Peyer's patch (tissue), 4 donors: ENCODE data around the gene FGF1. TPM values are rescaled to one million over a fixed set of nuclear protein-coding genes. Genes with fewer than 3 reads are reported as not detected.

Experiments used
- DNase-seq, 3 donors: peaks; one replicate each; pipeline ENCODE4 v3.0.0-alpha.2; 2017 to 2019
- H3K27ac ChIP-seq, 4 donors: fragments of 200-600 bp; sonication (generic); one replicate each; pipeline ENCODE4 v1.5.1; 2016 to 2019
- H3K27me3 ChIP-seq, 2 donors: fragments of 200-600 bp; sonication (generic); one replicate each; pipeline ENCODE4 v1.5.1; 2019
- H3K36me3 ChIP-seq, 3 donors: fragments of 200-600 bp; sonication (generic); one replicate each; pipeline ENCODE4 v1.5.1; 2016 to 2019
- H3K4me1 ChIP-seq, 4 donors: fragments of 200-600 bp; sonication (generic); one replicate each; pipeline ENCODE4 v1.5.1; 2016 to 2019
- H3K4me3 ChIP-seq, 4 donors: fragments of 200-600 bp; sonication (generic); 1 replicate in 3 of 4; 2 replicates in 1 of 4; pipeline ENCODE4 v1.5.1; 2016 to 2019; ENCODE audit warnings: mild to moderate bottlenecking in 1 of 4
- H3K9me3 ChIP-seq, 4 donors: fragments of 200-600 bp; sonication (generic); one replicate each; pipeline ENCODE4 v1.5.1; 2016 to 2019; ENCODE audit warnings: mild to moderate bottlenecking in 1 of 4
- POLR2A ChIP-seq, 2 donors: fragments of 450-650 bp; IDR thresholded peaks; one replicate each; pipeline ENCODE4 v1.5.1; 2017; ENCODE audit warnings: antibody characterized with exemption in 2 of 2, mild to moderate bottlenecking in 2 of 2, moderate library complexity in 2 of 2
- total RNA-seq, 4 donors: library from RNA; depleted of rRNA; stranded (reverse); fragments of >200 nt; gene quantifications; one replicate each; pipeline ENCODE4 v1.1.0, GENCODE V29; 2016
- TF ChIP-seq, protein P1 (sequence below), 6 experiments: fragments of 450-650 bp in 4 of 6; fragments of 200-600 bp in 2 of 6; sonication (generic) in 1 of 6; IDR thresholded peaks; one replicate each; pipeline ENCODE4 v1.5.1; 2017 to 2019; ENCODE audit warnings: antibody characterized with exemption in 6 of 6, mild to moderate bottlenecking in 3 of 6, moderate library complexity in 1 of 6

Gene FGF1
- total RNA-seq, 4 donors from 2014 or later = not detected

DNA sequence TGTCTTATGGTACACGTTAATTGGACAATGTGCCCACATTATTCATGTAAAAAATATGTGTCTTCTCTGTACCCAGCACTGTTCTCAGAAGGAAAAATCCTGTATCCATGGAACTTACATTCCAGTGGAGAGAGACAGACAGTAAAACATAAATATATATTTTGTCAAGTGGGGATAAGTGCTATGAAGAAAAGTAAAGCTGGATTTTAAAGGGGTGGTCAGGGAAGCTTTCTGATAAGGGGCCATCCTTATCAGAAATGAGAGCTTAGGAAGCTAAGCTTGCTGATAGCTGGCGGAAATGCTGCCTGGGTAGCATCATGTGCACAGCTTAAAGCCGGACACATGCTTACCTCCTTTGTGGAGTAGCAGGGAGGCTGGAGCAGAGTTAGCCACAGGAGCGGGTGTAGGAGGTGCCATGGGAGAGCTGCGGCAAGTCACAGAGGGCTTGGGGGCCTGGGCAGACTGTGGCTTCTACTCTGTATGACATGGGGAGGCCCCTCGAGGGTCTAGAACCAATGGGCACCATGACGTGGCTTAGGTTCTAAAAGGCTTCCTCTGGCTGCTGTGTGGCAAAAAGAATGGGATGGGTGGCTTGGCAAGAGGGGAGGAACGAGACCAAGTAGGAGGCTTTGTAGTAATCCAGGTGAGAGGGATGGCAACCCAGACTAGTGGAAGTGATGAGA is 141.7 kb downstream of the FGF1 start:
- no peaks in the 10 kb centered on the region for H3K4me1 ChIP-seq
- H3K9me3 ChIP-seq = no peaks in the 10 kb centered on the region
- H3K36me3 ChIP-seq = no peaks in the 10 kb centered on the region
- H3K4me3 ChIP-seq = no peak overlapping the region
- DNase-seq = no peak
- H3K27me3 ChIP-seq = no peaks in the 10 kb centered on the region
- TF ChIP-seq POLR2A (IDR thresholded peaks at IDR 0.05) = no peak
- TF ChIP-seq, protein P1, sequence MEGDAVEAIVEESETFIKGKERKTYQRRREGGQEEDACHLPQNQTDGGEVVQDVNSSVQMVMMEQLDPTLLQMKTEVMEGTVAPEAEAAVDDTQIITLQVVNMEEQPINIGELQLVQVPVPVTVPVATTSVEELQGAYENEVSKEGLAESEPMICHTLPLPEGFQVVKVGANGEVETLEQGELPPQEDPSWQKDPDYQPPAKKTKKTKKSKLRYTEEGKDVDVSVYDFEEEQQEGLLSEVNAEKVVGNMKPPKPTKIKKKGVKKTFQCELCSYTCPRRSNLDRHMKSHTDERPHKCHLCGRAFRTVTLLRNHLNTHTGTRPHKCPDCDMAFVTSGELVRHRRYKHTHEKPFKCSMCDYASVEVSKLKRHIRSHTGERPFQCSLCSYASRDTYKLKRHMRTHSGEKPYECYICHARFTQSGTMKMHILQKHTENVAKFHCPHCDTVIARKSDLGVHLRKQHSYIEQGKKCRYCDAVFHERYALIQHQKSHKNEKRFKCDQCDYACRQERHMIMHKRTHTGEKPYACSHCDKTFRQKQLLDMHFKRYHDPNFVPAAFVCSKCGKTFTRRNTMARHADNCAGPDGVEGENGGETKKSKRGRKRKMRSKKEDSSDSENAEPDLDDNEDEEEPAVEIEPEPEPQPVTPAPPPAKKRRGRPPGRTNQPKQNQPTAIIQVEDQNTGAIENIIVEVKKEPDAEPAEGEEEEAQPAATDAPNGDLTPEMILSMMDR (IDR thresholded peaks at IDR 0.05) = no peak
- H3K27ac ChIP-seq = no peak overlapping the region

DNA sequence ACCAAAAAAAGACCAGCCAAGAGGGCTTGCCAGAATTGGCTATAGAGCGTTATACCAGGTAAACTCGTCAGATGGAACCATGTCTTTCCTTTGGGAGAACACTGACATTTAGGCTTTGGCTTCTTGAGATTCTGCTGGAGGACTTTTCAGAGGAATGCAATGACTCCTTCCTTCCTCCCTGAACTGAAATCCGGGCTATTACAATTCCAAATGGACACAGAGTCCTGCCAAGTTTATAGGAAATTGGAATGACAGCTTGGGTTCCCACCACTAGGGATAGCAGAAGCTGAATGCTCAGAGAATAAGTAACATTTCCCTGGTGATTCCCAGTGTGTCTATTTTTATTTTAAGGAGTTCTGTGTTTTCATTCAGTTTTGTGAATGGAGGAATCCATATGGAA is 143.0 kb downstream of the FGF1 start:
- Histone ChIP-seq H3K9me3 (no peaks in the 10 kb centered on the region), H3K4me3 (no peak overlapping the region), H3K4me1 (no peaks in the 10 kb centered on the region), H3K27me3 (no peaks in the 10 kb centered on the region), H3K27ac (peak overlapping the region in 1 of 4 donors; percentile 50), H3K36me3 (no peaks in the 10 kb centered on the region)
- TF ChIP-seq POLR2A (IDR thresholded peaks at IDR 0.05) = no peak
- TF ChIP-seq, protein P1 (IDR thresholded peaks at IDR 0.05) = peak in 2 of 6 experiments; percentile 25 to 27
- no peak for DNase-seq

Other genes with a start within 250 kb of the FGF1 start
- gene ARHGAP26, start 84.3 kb upstream of the FGF1 start, total RNA-seq = 100 to 1,000 TPM in 3 of 4 donors, 10 to 100 TPM in 1; 60.1 to 180 (median 126) TPM